Endothelial cell of umbilical vein (primary cell): ENCODE results near the gene CCRL2. TPM values are rescaled to one million over a fixed set of nuclear protein-coding genes. Genes with fewer than 3 reads are reported as not detected.

Experiments used
- BruUV-seq: library from RNA; stranded (reverse); fragments of 400-500 nt; replicated peaks from 2 replicates; lab custom pipeline; 2021; lab: Mats Ljungman, UMichigan
- CTCF ChIA-PET: fragments of 300-600, 350-600 bp; sonication (Branson Sonifier 250); formaldehyde crosslinking; loops from one replicate; lab custom pipeline; 2021; ENCODE audit warnings: antibody characterized with exemption, inconsistent platforms; lab: Charles Lee
- POLR2A ChIA-PET: fragments of 300-600, 350-600 bp; sonication (Branson Sonifier 250); formaldehyde crosslinking; loops from one replicate; lab custom pipeline; 2021; ENCODE audit warnings: antibody characterized with exemption, inconsistent platforms; lab: Charles Lee
- DNase-seq: peaks from one replicate; pipeline ENCODE4 v3.0.0-alpha.2; 2011; ENCODE audit warnings: low read depth, low spot score
- FAIRE-seq: peaks from 2 replicates; lab custom pipeline; 2011; peaks lifted over from hg19 to GRCh38; lab: Jason Lieb, UNC
- H2AFZ ChIP-seq: 2 replicates; pipeline ENCODE4 v1.6.0; 2012; ENCODE audit warnings: low read depth, low read length, control low read depth, inconsistent platforms
- H3K27ac ChIP-seq: 2 replicates; pipeline ENCODE4 v1.5.1; 2011; ENCODE audit warnings: low read depth, mild to moderate bottlenecking, control low read depth, low read length, moderate library complexity; ENCODE audit not compliant: insufficient read depth
- H3K27me3 ChIP-seq, 2 experiments: 2 replicates each; pipeline versions ENCODE4 v1.6.0 to v1.6.1; 2011; ENCODE audit warnings: low read length in 2 of 2, mixed read lengths in 1 of 2; ENCODE audit not compliant: control insufficient read depth in 2 of 2, insufficient read depth in 2 of 2
- H3K36me3 ChIP-seq, 2 experiments: 2 replicates in 1 of 2; 3 replicates in 1 of 2; pipeline ENCODE4 v1.5.1; 2011; ENCODE audit warnings: low read length in 2 of 2, mild to moderate bottlenecking in 1 of 2, moderate library complexity in 1 of 2; ENCODE audit not compliant: control insufficient read depth in 2 of 2, insufficient read depth in 2 of 2; ENCODE audit errors: extremely low read depth in 1 of 2
- H3K4me1 ChIP-seq: 3 replicates; pipeline ENCODE4 v1.5.1; 2011; ENCODE audit warnings: mild to moderate bottlenecking, low read length; ENCODE audit not compliant: control insufficient read depth, insufficient read depth; ENCODE audit errors: extremely low read depth
- H3K4me2 ChIP-seq: 2 replicates; pipeline ENCODE4 v1.6.1; 2011; ENCODE audit warnings: low read length, control low read depth, mixed read lengths; ENCODE audit not compliant: insufficient read depth
- H3K4me3 ChIP-seq, 3 experiments: fragments of 200-600 bp in 1 of 3; sonication (generic), shearing (Covaris generic) in 1 of 3; replicated peaks in 1 of 3; 2 replicates each; pipeline ENCODE4 v1.5.1; 2011 to 2016; ENCODE audit warnings: control low read depth in 3 of 3, low read length in 3 of 3, mild to moderate bottlenecking in 2 of 3, inconsistent platforms in 1 of 3, low read depth in 1 of 3, moderate library complexity in 1 of 3; ENCODE audit not compliant: insufficient read depth in 1 of 3
- H3K79me2 ChIP-seq: 2 replicates; pipeline ENCODE4 v1.6.0; 2012; ENCODE audit warnings: low read length, inconsistent platforms; ENCODE audit not compliant: control insufficient read depth, insufficient read depth
- H3K9ac ChIP-seq: replicated peaks from 2 replicates; pipeline ENCODE3; 2011; ENCODE audit warnings: low read length, control low read depth; ENCODE audit not compliant: insufficient read depth; ENCODE audit errors: extremely low read depth
- H3K9me1 ChIP-seq: replicated peaks from 3 replicates; pipeline ENCODE4 v1.6.0; 2011; ENCODE audit warnings: mild to moderate bottlenecking, low read length; ENCODE audit not compliant: control insufficient read depth, insufficient read depth; ENCODE audit errors: extremely low read depth
- H3K9me3 ChIP-seq: replicated peaks from 2 replicates; pipeline ENCODE4 v1.5.1; 2012; ENCODE audit warnings: low read length, inconsistent platforms; ENCODE audit not compliant: control insufficient read depth, insufficient read depth
- H4K20me1 ChIP-seq: replicated peaks from 2 replicates; pipeline ENCODE3; 2011; ENCODE audit warnings: mild to moderate bottlenecking, low read length; ENCODE audit not compliant: control insufficient read depth, insufficient read depth; ENCODE audit errors: extremely low read depth
- EZH2 ChIP-seq: IDR thresholded peaks from 2 replicates; pipeline ENCODE4 v1.6.1; 2012; ENCODE audit warnings: borderline replicate concordance, low read depth, mild to moderate bottlenecking, moderate library complexity, low read length, inconsistent platforms; ENCODE audit not compliant: severe bottlenecking
- FOS ChIP-seq: IDR thresholded peaks from 2 replicates; pipeline ENCODE4 v1.6.1; 2011; ENCODE audit warnings: mild to moderate bottlenecking, low read length, moderate library complexity, borderline replicate concordance; ENCODE audit not compliant: insufficient read depth
- GATA2 ChIP-seq: IDR thresholded peaks from 2 replicates; pipeline ENCODE4 v1.7.0; 2011; ENCODE audit warnings: low read depth, mild to moderate bottlenecking, moderate library complexity, mixed read lengths, low read length; ENCODE audit not compliant: insufficient read length, insufficient read depth
- JUN ChIP-seq: IDR thresholded peaks from 2 replicates; pipeline ENCODE4 v1.6.1; 2011; ENCODE audit warnings: borderline replicate concordance, low read depth; ENCODE audit not compliant: insufficient read length, insufficient read depth
- MYC ChIP-seq: IDR thresholded peaks from one replicate; pipeline ENCODE4 v1.6.1; 2011; ENCODE audit warnings: mild to moderate bottlenecking, low read depth, low read length
- POLR2A ChIP-seq: IDR thresholded peaks from 2 replicates; pipeline ENCODE4 v1.6.1; 2012; ENCODE audit warnings: low read depth, mild to moderate bottlenecking, control low read depth, low read length
- POLR2AphosphoS5 ChIP-seq: IDR thresholded peaks from 2 replicates; pipeline ENCODE4 v1.6.1; 2012; ENCODE audit warnings: low read depth, mild to moderate bottlenecking, control low read depth, low read length, moderate library complexity; ENCODE audit not compliant: insufficient read depth
- dilution Hi-C: fragments of 300-500 bp; cut with MboI; formaldehyde crosslinking; loops from one replicate; pipeline ENCODE4 v1.15.0; 2019; ENCODE audit warnings: low sequenced_read_pairs; ENCODE audit not compliant: extremely low pct_ligation_motif_present
- intact Hi-C: fragments of 100-400 bp; cut with micrococcal nuclease; formaldehyde crosslinking; loops from one replicate; pipeline ENCODE4 v1.10.0; 2022
- polyA plus RNA-seq, 4 experiments: library from polyadenylated mRNA; depleted of rRNA in 3 of 4; stranded (reverse) in 3 of 4; unstranded in 1 of 4; fragments of >200 nt; gene quantifications; 2 replicates each; pipeline versions ENCODE4 v1.2.1 to v1.2.3, GENCODE V29; 2011 to 2012; ENCODE audit warnings: missing spikeins in 1 of 4
- total RNA-seq: library from RNA; stranded (reverse); gene quantifications from 2 replicates; pipeline ENCODE4 v1.2.3, GENCODE V29; 2021
- TF ChIP-seq, protein P1 (sequence below): IDR thresholded peaks from 2 replicates; pipeline ENCODE4 v1.6.1; 2011; ENCODE audit not compliant: insufficient read depth, insufficient read length
- TF ChIP-seq, protein P2 (sequence below), 2 donors: IDR thresholded peaks; 1 replicate in 1 of 2; 2 replicates in 1 of 2; pipeline ENCODE4 v1.5.1; 2011; ENCODE audit warnings: low read length in 2 of 2, mild to moderate bottlenecking in 2 of 2, moderate library complexity in 2 of 2, control low read depth in 1 of 2, inconsistent platforms in 1 of 2, low read depth in 1 of 2; ENCODE audit not compliant: insufficient read depth in 1 of 2; ENCODE audit errors: extremely low read depth in 1 of 2

Gene CCRL2
- total and polyA plus RNA-seq, 2 donors (not counting 3 experiments of a cell fraction or from before 2014, with no cell fraction given), result 6.4 to 6.6 TPM

DNA sequence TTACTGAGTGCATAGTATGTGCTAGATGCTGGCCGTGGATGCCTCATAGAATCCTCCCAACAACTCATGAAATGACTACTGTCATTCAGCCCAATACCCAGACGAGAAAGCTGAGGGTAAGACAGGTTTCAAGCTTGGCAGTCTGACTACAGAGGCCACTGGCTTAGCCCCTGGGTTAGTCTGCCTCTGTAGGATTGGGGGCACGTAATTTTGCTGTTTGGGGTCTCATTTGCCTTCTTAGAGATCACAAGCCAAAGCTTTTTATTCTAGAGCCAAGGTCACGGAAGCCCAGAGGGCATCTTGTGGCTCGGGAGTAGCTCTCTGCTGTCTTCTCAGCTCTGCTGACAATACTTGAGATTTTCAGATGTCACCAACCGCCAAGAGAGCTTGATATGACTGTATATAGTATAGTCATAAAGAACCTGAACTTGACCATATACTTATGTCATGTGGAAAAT, 37.4 kb upstream of the CCRL2 start:
- Histone ChIP-seq H2AFZ (no peak overlapping the region), H4K20me1 (no peaks in the 10 kb centered on the region), H3K4me2 (no peak overlapping the region), H3K9me3 (no peaks in the 10 kb centered on the region), H3K4me3 (no peak overlapping the region), H3K27ac (no peak overlapping the region), H3K4me1 (no peaks in the 10 kb centered on the region), H3K36me3 (no peaks in the 10 kb centered on the region), H3K79me2 (no peaks in the 10 kb centered on the region), H3K9me1 (no peaks in the 10 kb centered on the region), H3K9ac (no peak overlapping the region), H3K27me3 (peaks cover 12 to 15% of the 10 kb centered on the region in 2 experiments)
- no TSS peak for BruUV-seq
- CTCF ChIA-PET, result interaction anchor here (1.0 to 6.1 kb wide), 6 partner anchors 8 to 93 kb away, joined by 3 to 45 read pairs (median 4); no protein-coding TSS in a partner anchor
- TF ChIP-seq, protein P1, sequence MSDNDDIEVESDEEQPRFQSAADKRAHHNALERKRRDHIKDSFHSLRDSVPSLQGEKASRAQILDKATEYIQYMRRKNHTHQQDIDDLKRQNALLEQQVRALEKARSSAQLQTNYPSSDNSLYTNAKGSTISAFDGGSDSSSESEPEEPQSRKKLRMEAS, result no peak
- TF ChIP-seq FOS (no peak), POLR2A (no peak), EZH2 (no peak), MYC (no peak)
- no peak for DNase-seq
- dilution Hi-C loops (no loop called here), intact Hi-C loops (loop anchor here (10.0 kb wide), 1 partner anchor 185 kb away; no protein-coding TSS in a partner anchor)
- POLR2A ChIA-PET, result interaction anchor here (0.7 kb wide), 1 partner anchor 151 kb away, joined by 7 read pairs; no protein-coding TSS in a partner anchor
- no peak for FAIRE-seq

DNA sequence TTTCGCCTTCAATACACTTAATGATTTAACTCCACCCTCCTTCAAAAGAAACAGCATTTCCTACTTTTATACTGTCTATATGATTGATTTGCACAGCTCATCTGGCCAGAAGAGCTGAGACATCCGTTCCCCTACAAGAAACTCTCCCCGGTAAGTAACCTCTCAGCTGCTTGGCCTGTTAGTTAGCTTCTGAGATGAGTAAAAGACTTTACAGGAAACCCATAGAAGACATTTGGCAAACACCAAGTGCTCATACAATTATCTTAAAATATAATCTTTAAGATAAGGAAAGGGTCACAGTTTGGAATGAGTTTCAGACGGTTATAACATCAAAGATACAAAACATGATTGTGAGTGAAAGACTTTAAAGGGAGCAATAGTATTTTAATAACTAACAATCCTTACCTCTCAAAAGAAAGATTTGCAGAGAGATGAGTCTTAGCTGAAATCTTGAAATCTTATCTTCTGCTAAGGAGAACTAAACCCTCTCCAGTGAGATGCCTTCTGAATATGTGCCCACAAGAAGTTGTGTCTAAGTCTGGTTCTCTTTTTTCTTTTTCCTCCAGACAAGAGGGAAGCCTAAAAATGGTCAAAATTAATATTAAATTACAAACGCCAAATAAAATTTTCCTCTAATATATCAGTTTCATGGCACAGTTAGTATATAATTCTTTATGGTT, 36.1 kb upstream of the CCRL2 start, which contains the start of gene CCR5:
Gene CCR5 (plus strand): TSS at position 108 of the 680 bp plus-strand sequence. CDS start 1,957 bp downstream, outside the sequence.
- no peak within 1 kb of the TSS for H3K9ac ChIP-seq
- no peak within 1 kb of the TSS for H3K4me3 ChIP-seq
- dilution Hi-C loops (no loop called here), intact Hi-C loops (loop anchor here (10.0 kb wide), 1 partner anchor 184 kb away; no protein-coding TSS in a partner anchor)
- H3K79me2 ChIP-seq, result no peaks in the 10 kb centered on the region
- no peaks in the 10 kb centered on the region for H3K9me3 ChIP-seq
- no peak for TF ChIP-seq MYC
- TF ChIP-seq GATA2, result no peak
- TF ChIP-seq FOS, result no peak
- TF ChIP-seq EZH2, result no peak
- TF ChIP-seq JUN, result no peak
- TF ChIP-seq, protein P2, sequence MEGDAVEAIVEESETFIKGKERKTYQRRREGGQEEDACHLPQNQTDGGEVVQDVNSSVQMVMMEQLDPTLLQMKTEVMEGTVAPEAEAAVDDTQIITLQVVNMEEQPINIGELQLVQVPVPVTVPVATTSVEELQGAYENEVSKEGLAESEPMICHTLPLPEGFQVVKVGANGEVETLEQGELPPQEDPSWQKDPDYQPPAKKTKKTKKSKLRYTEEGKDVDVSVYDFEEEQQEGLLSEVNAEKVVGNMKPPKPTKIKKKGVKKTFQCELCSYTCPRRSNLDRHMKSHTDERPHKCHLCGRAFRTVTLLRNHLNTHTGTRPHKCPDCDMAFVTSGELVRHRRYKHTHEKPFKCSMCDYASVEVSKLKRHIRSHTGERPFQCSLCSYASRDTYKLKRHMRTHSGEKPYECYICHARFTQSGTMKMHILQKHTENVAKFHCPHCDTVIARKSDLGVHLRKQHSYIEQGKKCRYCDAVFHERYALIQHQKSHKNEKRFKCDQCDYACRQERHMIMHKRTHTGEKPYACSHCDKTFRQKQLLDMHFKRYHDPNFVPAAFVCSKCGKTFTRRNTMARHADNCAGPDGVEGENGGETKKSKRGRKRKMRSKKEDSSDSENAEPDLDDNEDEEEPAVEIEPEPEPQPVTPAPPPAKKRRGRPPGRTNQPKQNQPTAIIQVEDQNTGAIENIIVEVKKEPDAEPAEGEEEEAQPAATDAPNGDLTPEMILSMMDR (IDR thresholded peaks at IDR 0.05; ENCODE audit: extremely low read depth in 1 of 2, insufficient read depth in 1 of 2, low read depth in 1 of 2, low read length in 2 of 2), result no peak
- TF ChIP-seq POLR2AphosphoS5, result no peak
- TF ChIP-seq, protein P1, result no peak
- no peak for TF ChIP-seq POLR2A
- H3K27ac ChIP-seq, result no peak within 1 kb of the TSS
- FAIRE-seq (no peak), DNase-seq (no peak)
- peaks cover 8 to 19% of the 10 kb centered on the region in 2 experiments for H3K27me3 ChIP-seq
- no peak within 1 kb of the TSS for H2AFZ ChIP-seq
- H3K4me1 ChIP-seq, result no peaks in the 10 kb centered on the region
- no peak within 1 kb of the TSS for H3K4me2 ChIP-seq
- POLR2A ChIA-PET, result no interaction called here
- H4K20me1 ChIP-seq, result no peaks in the 10 kb centered on the region
- CTCF ChIA-PET, result interaction anchor here (1.5 to 6.1 kb wide), 5 partner anchors 7 to 95 kb away, joined by 4 to 45 read pairs (median 8); no protein-coding TSS in a partner anchor
- no peaks in the 10 kb centered on the region for H3K9me1 ChIP-seq
- no TSS peak for BruUV-seq
- H3K36me3 ChIP-seq, result no peaks in the 10 kb centered on the region
